Measurements from ENCODE around the gene RAD21L1.

Gene RAD21L1

DNA sequence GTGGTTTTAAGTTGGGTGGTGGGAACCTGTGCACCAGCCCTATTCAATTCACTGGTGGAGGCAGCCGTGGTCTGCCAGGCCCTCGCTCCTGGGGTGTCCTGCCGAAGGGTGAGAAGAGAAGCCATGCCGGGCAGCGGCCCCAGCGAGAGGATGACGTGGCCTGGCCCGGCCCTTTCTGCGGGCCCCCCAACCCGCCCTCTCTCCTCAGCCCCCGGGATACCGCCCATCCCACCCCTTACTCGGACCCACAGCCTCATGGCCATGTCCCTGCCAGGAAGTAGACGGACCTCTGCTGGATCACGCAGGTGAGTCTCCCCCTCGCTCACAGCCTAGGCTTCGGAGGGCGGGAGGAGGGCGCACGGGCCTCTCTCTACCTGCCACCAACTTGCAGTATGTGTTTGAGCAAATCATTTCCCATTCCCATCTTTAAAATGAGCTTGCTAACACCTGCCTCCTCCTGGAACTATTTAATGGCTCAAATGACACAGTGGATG lies 70.3 kb downstream of the RAD21L1 start:
- no peak for DNase-seq (ENCODE audit: low spot score)

GRCh38 chr20:1296922-1297321 lies 71.1 kb downstream of the RAD21L1 start:
- DNase-seq (ENCODE audit: low spot score) = no peak

DNA sequence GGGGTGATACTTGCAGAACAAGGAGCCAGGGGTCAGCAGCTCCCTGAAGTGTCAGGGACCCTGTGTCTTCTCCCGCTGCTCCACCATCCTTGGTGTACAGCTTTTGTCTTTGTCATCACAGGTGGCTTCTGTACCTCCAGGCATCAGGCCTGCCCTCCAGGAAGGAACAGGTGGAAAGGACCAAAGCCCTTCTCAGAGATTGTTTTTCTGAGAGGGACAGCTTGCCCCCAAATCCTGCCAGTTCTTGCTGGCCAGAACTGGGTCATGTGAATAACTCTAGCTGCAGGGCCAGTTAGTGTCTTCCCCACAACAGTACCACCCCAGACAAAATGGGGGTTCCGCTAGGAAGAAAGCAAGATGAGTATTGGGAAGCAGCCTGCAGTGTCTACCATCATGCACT lies 71.6 kb downstream of the RAD21L1 start:
- no peak for DNase-seq (ENCODE audit: low spot score)

GRCh38 chr20:1298166-1298565 lies 72.3 kb downstream of the RAD21L1 start:
- DNase-seq (ENCODE audit: low spot score) = no peak

DNA sequence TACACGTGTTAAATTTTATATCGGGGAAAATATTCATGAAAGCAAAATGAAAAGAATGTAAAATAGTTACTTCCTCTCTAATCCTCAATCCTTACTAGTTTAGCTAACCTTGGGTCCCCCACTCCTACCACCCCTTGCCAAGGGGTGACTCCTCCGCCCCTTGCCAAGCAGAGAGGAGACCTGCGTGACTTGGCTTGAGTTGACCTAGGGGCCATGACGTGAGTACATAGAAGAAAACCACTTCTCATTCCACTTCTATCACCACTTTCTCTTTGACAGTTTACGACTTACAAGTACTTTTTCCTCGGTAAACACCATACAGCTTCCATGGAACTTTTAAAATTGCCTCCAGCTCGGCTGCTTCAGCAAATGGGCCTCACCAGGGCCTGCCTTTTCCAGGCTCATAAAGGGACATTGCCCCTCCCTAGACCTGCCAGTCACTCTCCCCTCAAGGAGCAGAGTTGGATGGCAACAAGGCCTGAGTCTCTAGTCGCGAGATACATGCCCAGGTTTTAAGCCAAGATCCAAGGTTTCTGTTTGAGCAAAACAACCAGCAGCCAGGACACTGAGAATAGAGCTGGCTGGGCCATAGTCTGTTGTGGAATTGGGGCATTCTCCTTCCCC lies 73.2 kb downstream of the RAD21L1 start:
- no peak for DNase-seq (ENCODE audit: low spot score)

DNA sequence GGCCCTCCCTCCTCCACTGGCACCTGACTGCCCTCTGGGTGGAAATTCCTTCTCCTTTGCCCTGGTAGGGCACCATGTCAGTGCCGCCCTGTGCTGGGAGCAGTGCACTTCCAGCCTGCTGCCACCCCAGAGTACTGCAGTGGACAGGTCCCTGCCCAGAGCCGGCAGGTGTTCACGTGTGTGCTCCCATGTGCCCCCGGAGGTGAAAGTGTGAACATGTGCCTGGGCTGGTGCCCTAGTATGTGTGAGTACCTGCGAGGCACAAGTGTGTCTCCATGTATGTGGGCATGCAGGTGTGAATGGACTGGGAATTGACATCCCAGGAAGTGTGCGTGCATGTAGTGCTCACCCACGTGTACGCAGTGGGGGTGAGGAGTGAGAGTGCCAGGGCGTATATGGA lies 73.7 kb downstream of the RAD21L1 start:
- peak; percentile 23 for DNase-seq (ENCODE audit: low spot score)

DNA sequence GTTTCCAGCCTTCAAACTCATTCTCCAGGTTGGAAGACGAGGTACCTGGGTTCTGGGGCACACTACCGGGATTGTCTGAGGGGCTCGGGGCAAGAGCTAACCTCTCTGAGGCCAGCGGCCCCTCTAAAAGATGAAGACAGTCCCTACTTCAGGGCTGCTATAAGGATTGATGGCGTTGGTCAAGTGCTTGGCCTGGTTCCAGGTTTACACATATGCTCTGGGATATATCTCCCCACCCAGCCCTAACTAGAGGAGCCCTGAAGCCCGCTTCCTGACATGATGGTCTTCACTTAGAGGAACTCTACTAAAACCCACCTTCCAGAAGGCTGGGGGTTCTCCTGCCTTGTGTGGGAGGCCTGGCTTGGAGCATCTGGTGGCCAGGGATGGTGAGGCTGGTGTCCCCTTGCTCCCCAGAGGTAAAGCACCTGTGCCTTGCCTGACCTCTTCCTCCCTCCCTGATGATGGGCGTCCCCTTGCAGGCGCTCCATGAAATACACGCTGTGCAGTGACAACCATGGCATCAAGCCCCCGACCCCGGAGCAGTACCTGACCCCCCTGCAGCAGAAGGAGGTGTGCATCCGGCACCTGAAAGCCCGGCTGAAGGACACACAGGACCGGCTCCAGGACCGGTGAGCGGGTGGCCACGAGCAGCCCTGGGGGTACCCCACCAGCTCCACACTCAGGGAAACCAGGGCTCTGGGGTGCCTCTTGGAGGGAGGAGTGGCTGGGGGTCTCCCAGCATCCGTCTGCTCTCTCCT lies 74.4 kb downstream of the RAD21L1 start:
- no peak for DNase-seq (ENCODE audit: low spot score)

GRCh38 chr20:1301031-1301529 lies 75.2 kb downstream of the RAD21L1 start:
- peak; percentile 73 for DNase-seq (ENCODE audit: low spot score)

DNA sequence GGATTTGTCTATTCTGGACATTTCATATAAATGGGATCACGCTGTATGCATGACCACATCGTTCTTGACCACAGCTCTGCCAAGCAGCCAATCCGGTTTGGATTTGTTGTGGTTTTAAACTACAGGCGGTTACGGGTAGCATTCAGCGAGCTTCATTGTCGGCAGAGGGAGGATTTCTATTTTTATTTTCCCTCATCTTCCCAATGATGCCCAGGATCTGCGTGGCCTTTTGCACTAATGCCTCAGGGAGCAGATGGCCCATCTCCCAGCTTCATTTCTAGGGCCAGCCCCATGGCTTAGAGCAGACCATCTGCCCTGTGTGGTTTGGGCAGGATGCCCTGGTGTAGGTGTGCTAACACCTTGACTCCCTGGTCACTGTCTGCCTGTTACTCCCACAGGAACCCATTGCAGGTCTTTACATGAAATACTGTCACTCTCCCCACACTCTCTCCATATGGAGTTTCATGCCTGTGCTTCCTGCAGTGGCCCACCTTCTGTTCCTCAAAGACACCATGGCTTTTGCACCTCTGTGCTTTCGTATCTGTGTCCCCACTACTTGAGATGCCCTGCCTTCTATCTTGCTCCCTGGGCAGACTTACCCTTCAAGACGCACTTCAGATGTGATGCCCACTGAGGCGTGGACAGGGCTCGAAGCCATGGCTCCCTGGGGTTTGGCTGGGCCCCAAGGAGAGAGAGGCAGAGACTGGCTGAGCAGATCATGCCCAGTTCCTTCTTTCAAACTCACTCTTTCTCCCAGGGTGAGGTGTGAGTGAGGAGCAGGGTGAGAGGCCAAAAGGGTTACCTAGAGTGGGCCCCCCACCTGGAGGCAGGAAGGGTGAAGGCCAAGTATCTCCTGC lies 77.1 kb downstream of the RAD21L1 start:
- peak; percentile 22 for DNase-seq (ENCODE audit: low spot score)

DNA sequence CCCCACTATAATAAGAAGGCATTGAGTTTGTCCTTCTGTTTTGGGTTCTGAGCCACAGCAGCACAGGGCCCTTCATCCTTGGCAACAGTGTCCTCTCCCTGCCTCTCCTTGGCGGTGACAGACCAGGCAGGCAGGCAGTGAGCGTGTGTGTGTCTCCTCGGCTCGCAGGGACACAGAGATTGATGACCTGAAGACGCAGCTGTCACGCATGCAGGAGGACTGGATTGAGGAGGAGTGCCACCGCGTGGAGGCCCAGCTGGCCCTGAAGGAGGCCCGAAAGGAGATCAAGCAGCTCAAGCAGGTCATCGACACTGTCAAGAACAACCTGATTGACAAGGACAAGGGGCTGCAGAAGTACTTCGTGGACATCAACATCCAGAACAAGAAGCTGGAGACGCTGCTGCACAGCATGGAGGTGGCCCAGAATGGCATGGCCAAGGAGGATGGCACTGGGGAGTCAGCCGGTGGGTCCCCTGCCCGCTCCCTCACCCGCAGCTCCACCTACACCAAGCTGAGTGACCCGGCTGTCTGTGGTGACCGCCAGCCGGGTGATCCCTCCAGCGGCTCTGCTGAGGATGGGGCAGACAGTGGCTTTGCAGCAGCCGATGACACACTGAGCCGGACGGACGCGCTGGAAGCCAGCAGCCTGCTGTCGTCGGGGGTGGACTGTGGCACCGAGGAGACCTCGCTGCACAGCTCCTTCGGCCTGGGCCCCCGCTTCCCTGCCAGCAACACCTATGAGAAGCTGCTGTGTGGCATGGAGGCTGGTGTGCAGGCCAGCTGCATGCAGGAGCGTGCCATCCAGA lies 79.1 kb downstream of the RAD21L1 start:
- no peak for DNase-seq (ENCODE audit: low spot score)
